Neural cell (in vitro differentiated cells): Measurements from ENCODE around the gene TMPRSS4. TPM values are rescaled to one million over a fixed set of nuclear protein-coding genes. Genes with fewer than 3 reads are reported as not detected.

Experiments
- H2AFZ ChIP-seq: fragments of 200-600, 300-800 bp; sonication (generic), shearing (Covaris generic); 2 replicates; pipeline ENCODE4 v1.6.0; 2014; ENCODE audit warnings: low read depth, mild to moderate bottlenecking, antibody characterized with exemption, low read length, moderate library complexity
- H3F3A ChIP-seq: fragments of 200-600 bp; shearing (Covaris generic); 2 replicates; pipeline ENCODE4 v1.6.1; 2016; ENCODE audit warnings: mild to moderate bottlenecking, moderate library complexity, mixed read lengths, antibody characterized with exemption, low read length; ENCODE audit not compliant: insufficient read depth, poor library complexity, severe bottlenecking
- H3K27ac ChIP-seq: fragments of 200-600, 300-800 bp; sonication (generic), shearing (Covaris generic); 2 replicates; pipeline ENCODE4 v1.5.1; 2014; ENCODE audit warnings: mild to moderate bottlenecking, low read length, moderate library complexity
- H3K27me3 ChIP-seq: fragments of 300-800, 200-600 bp; sonication (generic), shearing (Covaris generic); 2 replicates; pipeline ENCODE4 v1.6.0; 2014; ENCODE audit warnings: mild to moderate bottlenecking, low read depth, low read length, moderate library complexity; ENCODE audit not compliant: insufficient read depth
- H3K36me3 ChIP-seq: fragments of 300-800, 200-600 bp; sonication (generic), shearing (Covaris generic); 2 replicates; pipeline ENCODE4 v1.5.1; 2014; ENCODE audit warnings: mild to moderate bottlenecking, antibody characterized with exemption, low read length, moderate library complexity; ENCODE audit not compliant: insufficient read depth
- H3K4me2 ChIP-seq: fragments of 300-800, 200-600 bp; sonication (generic), shearing (Covaris generic); 2 replicates; pipeline ENCODE4 v1.6.0; 2014; ENCODE audit warnings: mild to moderate bottlenecking, low read length
- H3K4me3 ChIP-seq: fragments of 300-800, 200-600 bp; sonication (generic), shearing (Covaris generic); 2 replicates; pipeline ENCODE4 v1.5.1; 2014; ENCODE audit warnings: mild to moderate bottlenecking, low read length, moderate library complexity
- H3K79me2 ChIP-seq: fragments of 200-600 bp; shearing (Covaris generic); replicated peaks from 2 replicates; pipeline ENCODE4 v1.6.0; 2014; ENCODE audit warnings: mild to moderate bottlenecking, low read length, moderate library complexity; ENCODE audit not compliant: insufficient read depth
- H3K9ac ChIP-seq: fragments of 300-800, 200-600 bp; sonication (generic), shearing (Covaris generic); 2 replicates; pipeline ENCODE4 v1.6.1; 2016; ENCODE audit warnings: mild to moderate bottlenecking, low read length, mixed read lengths
- H3K9me2 ChIP-seq: fragments of 200-600 bp; shearing (Covaris generic); 2 replicates; pipeline ENCODE4 v1.6.1; 2016; ENCODE audit warnings: mild to moderate bottlenecking, low read length, mixed read lengths; ENCODE audit not compliant: insufficient read depth
- H3K9me3 ChIP-seq: fragments of 200-600, 300-800 bp; sonication (generic), shearing (Covaris generic); 2 replicates; pipeline ENCODE4 v1.6.1; 2016; ENCODE audit warnings: mild to moderate bottlenecking, mixed run types, low read length, moderate library complexity, mixed read lengths
- H4K20me1 ChIP-seq: fragments of 200-600 bp; shearing (Covaris generic); 2 replicates; pipeline ENCODE4 v1.6.1; 2016; ENCODE audit warnings: mild to moderate bottlenecking, mixed run types; ENCODE audit not compliant: insufficient read depth
- CTCF ChIP-seq: fragments of 450-650 bp; IDR thresholded peaks from 2 replicates; pipeline ENCODE4 v1.5.1; 2014; ENCODE audit warnings: antibody characterized with exemption, mild to moderate bottlenecking, moderate library complexity; ENCODE audit not compliant: poor library complexity, severe bottlenecking
- EP300 ChIP-seq: fragments of 450-650 bp; conservative IDR thresholded peaks from 2 replicates; pipeline ENCODE4 v1.6.1; 2014; ENCODE audit warnings: antibody characterized with exemption, mild to moderate bottlenecking, moderate library complexity; ENCODE audit not compliant: poor library complexity, severe bottlenecking
- EZH2 ChIP-seq: fragments of 200-600, 300-800 bp; shearing (Covaris generic), sonication (generic); IDR thresholded peaks from 2 replicates; pipeline ENCODE4 v1.6.1; 2014; ENCODE audit warnings: antibody characterized with exemption, low read length, borderline replicate concordance, mild to moderate bottlenecking; ENCODE audit not compliant: insufficient read depth, poor library complexity, severe bottlenecking
- MXI1 ChIP-seq: fragments of 450-650 bp; conservative IDR thresholded peaks from 2 replicates; pipeline ENCODE4 v1.6.1; 2014; ENCODE audit warnings: antibody characterized with exemption, mild to moderate bottlenecking; ENCODE audit not compliant: poor library complexity, severe bottlenecking
- POLR2AphosphoS5 ChIP-seq: IDR thresholded peaks from 2 replicates; pipeline ENCODE4 v1.6.1; 2012
- RAD21 ChIP-seq: fragments of 450-650 bp; conservative IDR thresholded peaks from 2 replicates; pipeline ENCODE4 v1.6.1; 2014; ENCODE audit warnings: antibody characterized with exemption, mild to moderate bottlenecking, moderate library complexity
- REST ChIP-seq: IDR thresholded peaks from 2 replicates; pipeline ENCODE4 v1.6.1; 2012; ENCODE audit warnings: borderline replicate concordance
- SMC3 ChIP-seq: fragments of 450-650 bp; conservative IDR thresholded peaks from 2 replicates; pipeline ENCODE4 v1.6.1; 2014; ENCODE audit warnings: antibody characterized with exemption, mild to moderate bottlenecking, moderate library complexity; ENCODE audit not compliant: poor library complexity
- TAF1 ChIP-seq: IDR thresholded peaks from 2 replicates; pipeline ENCODE4 v1.6.1; 2012; ENCODE audit warnings: low read depth
- polyA plus RNA-seq: library from polyadenylated mRNA; depleted of rRNA; stranded (reverse); fragments of >200 nt; gene quantifications from 2 replicates; pipeline ENCODE4 v1.2.3, GENCODE V29; 2014

TMPRSS4 gene
- polyA plus RNA-seq, 1 donor from 2014 or later: not detected

DNA sequence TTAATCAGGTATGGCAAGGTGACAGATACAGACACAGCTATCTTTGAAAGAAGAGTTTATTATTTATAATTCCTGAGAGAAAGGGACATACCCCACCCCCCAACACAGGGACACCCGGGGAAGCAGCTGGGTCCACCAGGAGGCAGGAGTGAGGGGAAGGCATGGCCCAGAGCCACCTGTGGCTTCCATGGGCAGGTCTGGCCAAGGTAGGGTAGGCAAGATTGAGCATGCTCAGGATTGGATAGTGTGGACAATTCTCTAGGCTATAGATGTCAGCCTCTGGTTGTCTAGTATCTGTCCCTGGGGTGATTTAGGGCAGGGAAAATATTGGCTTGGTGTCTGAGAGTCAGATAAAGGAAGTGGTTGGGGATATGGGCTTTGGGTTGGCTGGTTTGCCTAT is 37.4 kb downstream of the TMPRSS4 start:
- H3K27ac ChIP-seq: no peak overlapping the region
- no peak overlapping the region for H2AFZ ChIP-seq
- H3K9me2 ChIP-seq: no peaks in the 10 kb centered on the region
- no peak overlapping the region for H3K4me2 ChIP-seq
- no peaks in the 10 kb centered on the region for H3K36me3 ChIP-seq
- TF ChIP-seq EZH2 (no peak), EP300 (no peak), RAD21 (no peak), SMC3 (no peak), REST (no peak), MXI1 (no peak), TAF1 (no peak), POLR2AphosphoS5 (no peak), CTCF (no peak)
- H3K27me3 ChIP-seq: no peaks in the 10 kb centered on the region
- H3K9me3 ChIP-seq: no peaks in the 10 kb centered on the region
- H3K4me3 ChIP-seq: no peak overlapping the region
- H3K79me2 ChIP-seq: no peaks in the 10 kb centered on the region
- H3K9ac ChIP-seq: no peak overlapping the region
- H3F3A ChIP-seq: no peaks in the 10 kb centered on the region
- H4K20me1 ChIP-seq: no peaks in the 10 kb centered on the region

- Histone ChIP-seq H3K79me2 (no peaks in the 10 kb centered on the region), H3F3A (no peaks in the 10 kb centered on the region), H3K9me3 (no peaks in the 10 kb centered on the region), H3K27me3 (no peaks in the 10 kb centered on the region), H3K4me2 (no peak overlapping the region), H2AFZ (no peak overlapping the region), H3K4me3 (no peak overlapping the region), H3K9me2 (no peaks in the 10 kb centered on the region), H3K27ac (no peak overlapping the region), H3K9ac (no peak overlapping the region), H3K36me3 (no peaks in the 10 kb centered on the region), H4K20me1 (no peaks in the 10 kb centered on the region)
- TF ChIP-seq EZH2 (no peak), CTCF (no peak), SMC3 (no peak), MXI1 (no peak), POLR2AphosphoS5 (no peak), EP300 (no peak), RAD21 (no peak), TAF1 (no peak), REST (no peak)
Observed at GRCh38 chr11:118115048-118115447, 38.2 kb downstream of the TMPRSS4 start.
